ENCODE data around the gene RNF187.
"Not testable (repeated sequence)": the region's sequence is repeated elsewhere in the genome, so short reads cannot be mapped to it uniquely, and the experiment has no call there.

RNF187 gene

GRCh38 chr1:228500901-228501871 is 14.0 kb downstream of the RNF187 start:
- no peaks in the 10 kb centered on the region for H3K9me3 Mint-ChIP-seq
- peaks cover 18 to 35% of the 10 kb centered on the region in 2 donors for H3K4me1 Mint-ChIP-seq
- peak overlapping the region; percentile 71 for H3K4me3 Mint-ChIP-seq
- peaks cover 4 to 7% of the 10 kb centered on the region in 2 donors for H3K27me3 Mint-ChIP-seq
- ATAC-seq (replicated peaks) (peak; percentile 97), DNase-seq (peak; percentile 81)
- peaks cover 13 to 25% of the 10 kb centered on the region in 2 donors for H3K36me3 Mint-ChIP-seq
- peak overlapping the region; percentile 53 for H3K27ac Mint-ChIP-seq

GRCh38 chr1:228502522-228502921 is 15.3 kb downstream of the RNF187 start:
- H3K36me3 Mint-ChIP-seq: peaks cover 3 to 12% of the 10 kb centered on the region in 2 donors
- H3K9me3 Mint-ChIP-seq: no peaks in the 10 kb centered on the region
- H3K27me3 Mint-ChIP-seq: peaks cover 4 to 9% of the 10 kb centered on the region in 2 donors
- H3K4me1 Mint-ChIP-seq: peaks cover 17 to 35% of the 10 kb centered on the region in 2 donors
- DNase-seq: no peak
- H3K4me3 Mint-ChIP-seq: no peak overlapping the region
- H3K27ac Mint-ChIP-seq: no peak overlapping the region
- no peak for ATAC-seq (replicated peaks)

- peaks cover 5 to 11% of the 10 kb centered on the region in 2 donors for H3K4me1 Mint-ChIP-seq
- not testable (repeated sequence) for H3K9me3 Mint-ChIP-seq; H3K36me3 Mint-ChIP-seq; DNase-seq; H3K4me3 Mint-ChIP-seq; H3K27ac Mint-ChIP-seq; ATAC-seq (replicated peaks)
- H3K27me3 Mint-ChIP-seq: peaks cover 7 to 12% of the 10 kb centered on the region in 2 donors
Observed at GRCh38 chr1:228505944-228506343, 18.8 kb downstream of the RNF187 start.

- H3K27ac Mint-ChIP-seq: no peak overlapping the region
- H3K9me3 Mint-ChIP-seq: no peaks in the 10 kb centered on the region
- H3K36me3 Mint-ChIP-seq: no peaks in the 10 kb centered on the region
- H3K4me3 Mint-ChIP-seq: no peak overlapping the region
- DNase-seq (no peak), ATAC-seq (replicated peaks) (no peak)
- no peaks in the 10 kb centered on the region for H3K4me1 Mint-ChIP-seq
- H3K27me3 Mint-ChIP-seq: peaks cover 17 to 19% of the 10 kb centered on the region in 2 donors
Observed at GRCh38 chr1:228507961-228508652, 20.9 kb downstream of the RNF187 start.

- Mint-ChIP-seq H3K4me3 (no peak overlapping the region), H3K27ac (no peak overlapping the region), H3K27me3 (peaks cover 17 to 19% of the 10 kb centered on the region in 2 donors), H3K9me3 (no peaks in the 10 kb centered on the region), H3K4me1 (no peaks in the 10 kb centered on the region), H3K36me3 (no peaks in the 10 kb centered on the region)
- DNase-seq (no peak), ATAC-seq (replicated peaks) (no peak)
Observed at GRCh38 chr1:228508840-228509415, 21.7 kb downstream of the RNF187 start.

GRCh38 chr1:228510101-228510802 is 23.1 kb downstream of the RNF187 start:
- Mint-ChIP-seq H3K27me3 (peaks cover 20 to 22% of the 10 kb centered on the region in 2 donors), H3K4me1 (no peaks in the 10 kb centered on the region), H3K36me3 (no peaks in the 10 kb centered on the region), H3K27ac (no peak overlapping the region), H3K9me3 (no peaks in the 10 kb centered on the region), H3K4me3 (no peak overlapping the region)
- no peak for DNase-seq
- no peak for ATAC-seq (replicated peaks)

GRCh38 chr1:228510803-228511413 is 23.7 kb downstream of the RNF187 start:
- no peak for DNase-seq
- H3K27me3 Mint-ChIP-seq: peaks cover 18 to 24% of the 10 kb centered on the region in 2 donors
- H3K27ac Mint-ChIP-seq: no peak overlapping the region
- no peaks in the 10 kb centered on the region for H3K4me1 Mint-ChIP-seq
- no peaks in the 10 kb centered on the region for H3K36me3 Mint-ChIP-seq
- no peak overlapping the region for H3K4me3 Mint-ChIP-seq
- no peaks in the 10 kb centered on the region for H3K9me3 Mint-ChIP-seq
- no peak for ATAC-seq (replicated peaks)

- Mint-ChIP-seq H3K4me3 (no peak overlapping the region), H3K9me3 (no peaks in the 10 kb centered on the region), H3K27ac (no peak overlapping the region), H3K27me3 (peaks cover 26 to 29% of the 10 kb centered on the region in 2 donors), H3K36me3 (no peaks in the 10 kb centered on the region), H3K4me1 (no peaks in the 10 kb centered on the region)
- ATAC-seq (replicated peaks) (no peak), DNase-seq (no peak)
Observed at GRCh38 chr1:228511546-228512445, 24.6 kb downstream of the RNF187 start.

- no peak overlapping the region for H3K27ac Mint-ChIP-seq
- H3K4me1 Mint-ChIP-seq: no peaks in the 10 kb centered on the region
- H3K27me3 Mint-ChIP-seq: peaks cover 36 to 37% of the 10 kb centered on the region in 2 donors
- no peak overlapping the region for H3K4me3 Mint-ChIP-seq
- no peak for ATAC-seq (replicated peaks)
- no peaks in the 10 kb centered on the region for H3K9me3 Mint-ChIP-seq
- DNase-seq: no peak
- H3K36me3 Mint-ChIP-seq: no peaks in the 10 kb centered on the region
Observed at GRCh38 chr1:228512781-228513198, 25.6 kb downstream of the RNF187 start.

- H3K9me3 Mint-ChIP-seq: no peaks in the 10 kb centered on the region
- H3K27ac Mint-ChIP-seq: no peak overlapping the region
- ATAC-seq (replicated peaks): no peak
- H3K27me3 Mint-ChIP-seq: peaks cover 41 to 43% of the 10 kb centered on the region in 2 donors
- DNase-seq: no peak
- H3K4me3 Mint-ChIP-seq: no peak overlapping the region
- no peaks in the 10 kb centered on the region for H3K36me3 Mint-ChIP-seq
- H3K4me1 Mint-ChIP-seq: no peaks in the 10 kb centered on the region
Observed at GRCh38 chr1:228513236-228513900, 26.2 kb downstream of the RNF187 start.

- peaks cover 43 to 44% of the 10 kb centered on the region in 2 donors for H3K27me3 Mint-ChIP-seq
- no peak overlapping the region for H3K27ac Mint-ChIP-seq
- H3K4me1 Mint-ChIP-seq: no peaks in the 10 kb centered on the region
- H3K4me3 Mint-ChIP-seq: no peak overlapping the region
- DNase-seq: no peak
- no peaks in the 10 kb centered on the region for H3K9me3 Mint-ChIP-seq
- no peaks in the 10 kb centered on the region for H3K36me3 Mint-ChIP-seq
- no peak for ATAC-seq (replicated peaks)
Observed at GRCh38 chr1:228514421-228514820, 27.2 kb downstream of the RNF187 start.

GRCh38 chr1:228515200-228515834 is 28.1 kb downstream of the RNF187 start:
- Mint-ChIP-seq H3K9me3 (no peaks in the 10 kb centered on the region), H3K27me3 (peaks cover 43 to 48% of the 10 kb centered on the region in 2 donors), H3K4me1 (no peaks in the 10 kb centered on the region), H3K4me3 (no peak overlapping the region), H3K27ac (no peak overlapping the region), H3K36me3 (no peaks in the 10 kb centered on the region)
- no peak for DNase-seq
- ATAC-seq (replicated peaks): no peak

Measured in stimulated activated naive B cell treated with anti-CD40 and anti-IgM and Interleukin-4, amounts not matched to agents 10 μg/mL and 1 μg/mL and 100 μg/mL, for 72 hours (primary cell).